ENCODE measurements around the gene PLEKHG5.

DNA sequence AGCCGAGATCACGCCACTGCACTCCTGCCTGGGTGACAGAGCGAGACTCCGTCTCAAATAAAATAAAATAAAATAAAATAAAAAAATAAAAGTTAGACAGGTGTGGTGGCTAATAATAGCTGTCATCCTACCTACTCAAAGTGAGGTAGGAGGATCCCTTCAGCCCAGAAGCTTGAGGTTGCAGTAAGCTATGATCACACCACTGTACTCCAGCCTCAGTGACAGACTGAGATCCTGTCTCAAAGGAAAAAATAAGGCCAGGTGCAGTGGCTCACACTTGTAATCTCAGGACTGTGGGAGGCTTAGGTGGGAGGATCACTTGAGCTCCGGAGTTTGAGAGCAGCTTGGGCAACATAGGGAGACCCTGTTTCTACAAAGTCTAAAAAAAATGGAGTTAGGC, 44.8 kb upstream of the PLEKHG5 start:
- TF ChIP-seq, protein P1, sequence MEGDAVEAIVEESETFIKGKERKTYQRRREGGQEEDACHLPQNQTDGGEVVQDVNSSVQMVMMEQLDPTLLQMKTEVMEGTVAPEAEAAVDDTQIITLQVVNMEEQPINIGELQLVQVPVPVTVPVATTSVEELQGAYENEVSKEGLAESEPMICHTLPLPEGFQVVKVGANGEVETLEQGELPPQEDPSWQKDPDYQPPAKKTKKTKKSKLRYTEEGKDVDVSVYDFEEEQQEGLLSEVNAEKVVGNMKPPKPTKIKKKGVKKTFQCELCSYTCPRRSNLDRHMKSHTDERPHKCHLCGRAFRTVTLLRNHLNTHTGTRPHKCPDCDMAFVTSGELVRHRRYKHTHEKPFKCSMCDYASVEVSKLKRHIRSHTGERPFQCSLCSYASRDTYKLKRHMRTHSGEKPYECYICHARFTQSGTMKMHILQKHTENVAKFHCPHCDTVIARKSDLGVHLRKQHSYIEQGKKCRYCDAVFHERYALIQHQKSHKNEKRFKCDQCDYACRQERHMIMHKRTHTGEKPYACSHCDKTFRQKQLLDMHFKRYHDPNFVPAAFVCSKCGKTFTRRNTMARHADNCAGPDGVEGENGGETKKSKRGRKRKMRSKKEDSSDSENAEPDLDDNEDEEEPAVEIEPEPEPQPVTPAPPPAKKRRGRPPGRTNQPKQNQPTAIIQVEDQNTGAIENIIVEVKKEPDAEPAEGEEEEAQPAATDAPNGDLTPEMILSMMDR (IDR thresholded peaks at IDR 0.05), result no peak
- no peak for TF ChIP-seq ZFX (IDR thresholded peaks at IDR 0.05; ENCODE audit: borderline replicate concordance)
